Glomerular visceral epithelial cell (primary cell): Measurements from ENCODE around the gene SLC26A11.
"Not testable (repeated sequence)": the region's sequence is repeated elsewhere in the genome, so short reads cannot be mapped to it uniquely, and the experiment has no call there.

Experiments
- DNase-seq: peaks from one replicate; pipeline ENCODE4 v3.0.0-alpha.2; 2016; ENCODE audit errors: extremely low spot score

The SLC26A11 gene

GRCh38 chr17:80195671-80196529 is 24.3 kb upstream of the SLC26A11 start:
- DNase-seq, result no peak

GRCh38 chr17:80196652-80197051 is 23.6 kb upstream of the SLC26A11 start:
- no peak for DNase-seq

- DNase-seq, result no peak
These were observed 22.0 kb upstream of the SLC26A11 start for GRCh38 chr17:80198144-80198661.

- DNase-seq, result not testable (repeated sequence)
These were observed 20.9 kb upstream of the SLC26A11 start for GRCh38 chr17:80199295-80199694.

GRCh38 chr17:80201446-80201845 is 18.8 kb upstream of the SLC26A11 start:
- no peak for DNase-seq

GRCh38 chr17:80202197-80202596 is 18.0 kb upstream of the SLC26A11 start:
- DNase-seq, result no peak

GRCh38 chr17:80203471-80203963 is 16.7 kb upstream of the SLC26A11 start:
- no peak for DNase-seq

GRCh38 chr17:80204626-80205468 is 15.4 kb upstream of the SLC26A11 start:
- no peak for DNase-seq

GRCh38 chr17:80205811-80206210 is 14.4 kb upstream of the SLC26A11 start:
- DNase-seq, result no peak

GRCh38 chr17:80208050-80208449 is 12.2 kb upstream of the SLC26A11 start:
- DNase-seq, result no peak

- no peak for DNase-seq
These were observed 10.5 kb upstream of the SLC26A11 start for GRCh38 chr17:80209765-80210164.

GRCh38 chr17:80210348-80211108 is 9.7 kb upstream of the SLC26A11 start:
- DNase-seq, result no peak

GRCh38 chr17:80212109-80212508 is 8.1 kb upstream of the SLC26A11 start:
- no peak for DNase-seq

- DNase-seq, result no peak
These were observed 7.7 kb upstream of the SLC26A11 start for GRCh38 chr17:80212511-80212910.

GRCh38 chr17:80212962-80213642 is 7.1 kb upstream of the SLC26A11 start:
- no peak for DNase-seq

- no peak for DNase-seq
These were observed 6.6 kb upstream of the SLC26A11 start for GRCh38 chr17:80213643-80213975.

GRCh38 chr17:80214012-80214877 is 6.0 kb upstream of the SLC26A11 start:
- DNase-seq, result no peak

GRCh38 chr17:80214878-80215210 is 5.4 kb upstream of the SLC26A11 start:
- DNase-seq, result no peak

- no peak for DNase-seq
These were observed 3.5 kb upstream of the SLC26A11 start for GRCh38 chr17:80216473-80217456.
